Vagina (tissue), 2 donors: ENCODE data around the gene TBX3. TPM values are rescaled to one million over a fixed set of nuclear protein-coding genes. Genes with fewer than 3 reads are reported as not detected.

Source experiments
- DNase-seq, 2 donors: peaks; one replicate each; pipeline ENCODE4 v3.0.0-alpha.2; 2017; ENCODE audit errors: extremely low spot score in 2 of 2
- H3K27ac ChIP-seq: fragments of 200-600 bp; sonication (generic); one replicate; pipeline ENCODE4 v1.5.1; 2019
- H3K27me3 ChIP-seq: fragments of 200-600 bp; sonication (generic); one replicate; pipeline ENCODE4 v1.5.1; 2019
- H3K36me3 ChIP-seq, 2 donors: fragments of 200-600 bp; sonication (generic); one replicate each; pipeline ENCODE4 v1.5.1; 2017 to 2019
- H3K4me1 ChIP-seq: fragments of 200-600 bp; sonication (generic); one replicate; pipeline ENCODE4 v1.5.1; 2019
- H3K4me3 ChIP-seq, 2 donors: fragments of 200-600 bp; sonication (generic); 1 replicate in 1 of 2; 2 replicates in 1 of 2; pipeline ENCODE4 v1.5.1; 2016 to 2019
- H3K9me3 ChIP-seq: fragments of 200-600 bp; sonication (generic); one replicate; pipeline ENCODE4 v1.5.1; 2019
- POLR2A ChIP-seq, 2 donors: fragments of 450-650 bp; IDR thresholded peaks; one replicate each; pipeline ENCODE4 v1.6.1; 2017; ENCODE audit warnings: antibody characterized with exemption in 2 of 2, mild to moderate bottlenecking in 2 of 2, moderate library complexity in 2 of 2
- POLR2AphosphoS5 ChIP-seq, 2 donors: sonication (generic); formaldehyde crosslinking; IDR thresholded peaks; one replicate each; pipeline ENCODE4 v1.9.0; 2017; ENCODE audit warnings: antibody characterized with exemption in 2 of 2, mild to moderate bottlenecking in 2 of 2, low read depth in 1 of 2; ENCODE audit not compliant: insufficient read depth in 1 of 2
- intact Hi-C: fragments of 100-400 bp; cut with DNase I; formaldehyde crosslinking; loops from one replicate; pipeline ENCODE4 v1.15.1; 2023
- total RNA-seq: library from RNA; depleted of rRNA; stranded (reverse); fragments of >200 nt; gene quantifications from one replicate; pipeline ENCODE4 v1.2.3, GENCODE V29; 2016
- TF ChIP-seq, protein P1 (sequence below), 3 experiments: fragments of 450-650 bp in 2 of 3; fragments of 200-600 bp in 1 of 3; sonication (generic) in 1 of 3; IDR thresholded peaks; one replicate each; pipeline ENCODE4 v1.5.1; 2017 to 2019; ENCODE audit warnings: antibody characterized with exemption in 3 of 3, mild to moderate bottlenecking in 2 of 3, moderate library complexity in 2 of 3

TBX3 gene
- total RNA-seq, 1 donor from 2014 or later: 57.0 TPM

- Histone ChIP-seq H3K9me3 (no peaks in the 10 kb centered on the region), H3K27ac (no peak overlapping the region), H3K27me3 (no peaks in the 10 kb centered on the region), H3K4me3 (no peak overlapping the region), H3K36me3 (no peaks in the 10 kb centered on the region), H3K4me1 (peaks cover 37% of the 10 kb centered on the region)
- no peak for DNase-seq
- TF ChIP-seq, protein P1, sequence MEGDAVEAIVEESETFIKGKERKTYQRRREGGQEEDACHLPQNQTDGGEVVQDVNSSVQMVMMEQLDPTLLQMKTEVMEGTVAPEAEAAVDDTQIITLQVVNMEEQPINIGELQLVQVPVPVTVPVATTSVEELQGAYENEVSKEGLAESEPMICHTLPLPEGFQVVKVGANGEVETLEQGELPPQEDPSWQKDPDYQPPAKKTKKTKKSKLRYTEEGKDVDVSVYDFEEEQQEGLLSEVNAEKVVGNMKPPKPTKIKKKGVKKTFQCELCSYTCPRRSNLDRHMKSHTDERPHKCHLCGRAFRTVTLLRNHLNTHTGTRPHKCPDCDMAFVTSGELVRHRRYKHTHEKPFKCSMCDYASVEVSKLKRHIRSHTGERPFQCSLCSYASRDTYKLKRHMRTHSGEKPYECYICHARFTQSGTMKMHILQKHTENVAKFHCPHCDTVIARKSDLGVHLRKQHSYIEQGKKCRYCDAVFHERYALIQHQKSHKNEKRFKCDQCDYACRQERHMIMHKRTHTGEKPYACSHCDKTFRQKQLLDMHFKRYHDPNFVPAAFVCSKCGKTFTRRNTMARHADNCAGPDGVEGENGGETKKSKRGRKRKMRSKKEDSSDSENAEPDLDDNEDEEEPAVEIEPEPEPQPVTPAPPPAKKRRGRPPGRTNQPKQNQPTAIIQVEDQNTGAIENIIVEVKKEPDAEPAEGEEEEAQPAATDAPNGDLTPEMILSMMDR (IDR thresholded peaks at IDR 0.05): no peak
- intact Hi-C loops: no loop called here
Measured at GRCh38 chr12:114696443-114697242, 12.7 kb upstream of the TBX3 start.

DNA sequence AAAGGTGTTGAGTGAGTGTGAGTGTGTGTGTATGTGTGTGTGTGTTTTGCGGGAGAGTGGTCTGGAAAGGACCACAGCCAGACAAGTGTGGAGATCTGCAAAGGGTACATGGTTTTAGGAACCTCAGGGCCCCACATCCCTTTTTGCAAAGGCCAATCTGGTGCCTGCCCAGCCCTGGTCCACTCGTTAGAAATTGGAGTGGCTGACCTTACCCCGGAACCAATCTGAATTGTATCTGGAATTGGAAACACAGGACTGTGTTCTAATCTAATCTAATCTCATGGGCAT lies 11.3 kb upstream of the TBX3 start:
- Histone ChIP-seq H3K9me3 (no peaks in the 10 kb centered on the region), H3K4me3 (no peak overlapping the region), H3K27ac (no peak overlapping the region), H3K36me3 (no peaks in the 10 kb centered on the region), H3K4me1 (peaks cover 41% of the 10 kb centered on the region), H3K27me3 (no peaks in the 10 kb centered on the region)
- intact Hi-C loops: no loop called here
- TF ChIP-seq POLR2AphosphoS5 (IDR thresholded peaks at IDR 0.05; ENCODE audit: insufficient read depth in 1 of 2, low read depth in 1 of 2): no peak
- TF ChIP-seq, protein P1 (IDR thresholded peaks at IDR 0.05): no peak
- TF ChIP-seq POLR2A (IDR thresholded peaks at IDR 0.05): no peak
- no peak for DNase-seq

DNA sequence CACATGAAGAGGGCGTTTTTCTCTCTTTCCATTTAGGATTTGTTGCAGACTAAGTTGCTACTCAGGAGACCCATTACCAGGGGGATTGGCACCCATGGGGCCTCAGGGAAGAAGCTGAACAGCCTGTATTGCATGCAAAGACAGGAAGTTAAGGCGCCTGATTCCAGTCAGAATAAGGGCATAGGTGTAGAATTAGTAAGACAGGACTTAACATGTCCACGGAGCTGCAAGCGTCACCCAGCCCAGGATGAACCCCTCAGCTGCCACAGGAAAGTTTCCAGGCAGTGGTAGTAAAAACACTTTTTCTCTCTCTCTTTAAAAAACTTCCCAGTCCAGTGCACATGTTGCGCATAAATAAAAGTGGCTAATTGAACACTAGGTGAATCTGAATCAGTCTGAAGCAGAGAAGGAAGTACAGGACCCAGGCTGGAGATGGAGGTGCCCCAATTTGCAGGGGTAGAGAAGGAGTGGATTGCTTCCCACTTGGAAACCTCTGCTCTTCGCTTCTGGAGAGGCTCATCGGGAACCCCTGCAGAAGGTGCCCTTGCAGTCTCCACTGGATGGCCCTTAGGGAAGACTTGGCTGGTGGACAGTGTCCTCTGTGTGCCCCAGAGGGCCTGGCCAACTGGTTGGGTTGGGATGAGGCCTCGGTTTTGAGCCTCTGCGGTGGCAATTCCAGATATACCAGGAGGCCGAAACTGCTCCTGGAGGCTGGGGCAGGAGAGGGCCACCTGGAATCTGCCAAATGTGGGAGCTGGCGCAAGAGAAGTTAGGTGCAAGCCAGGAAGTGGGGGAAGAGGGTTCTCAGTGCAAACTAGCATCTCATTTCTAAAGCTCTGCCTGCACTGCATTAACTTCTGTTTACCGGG lies 10.7 kb upstream of the TBX3 start:
- no peak overlapping the region for H3K4me3 ChIP-seq
- intact Hi-C loops: no loop called here
- no peaks in the 10 kb centered on the region for H3K9me3 ChIP-seq
- DNase-seq: no peak
- H3K4me1 ChIP-seq: peaks cover 41% of the 10 kb centered on the region
- H3K36me3 ChIP-seq: no peaks in the 10 kb centered on the region
- no peak overlapping the region for H3K27ac ChIP-seq
- TF ChIP-seq, protein P1 (IDR thresholded peaks at IDR 0.05): no peak
- TF ChIP-seq POLR2AphosphoS5 (IDR thresholded peaks at IDR 0.05; ENCODE audit: insufficient read depth in 1 of 2, low read depth in 1 of 2) (no peak), POLR2A (IDR thresholded peaks at IDR 0.05) (no peak)
- H3K27me3 ChIP-seq: no peaks in the 10 kb centered on the region

- H3K4me3 ChIP-seq: peak overlapping the region in 1 of 2 donors; percentile 58
- TF ChIP-seq, protein P1 (IDR thresholded peaks at IDR 0.05): no peak
- TF ChIP-seq POLR2AphosphoS5 (IDR thresholded peaks at IDR 0.05; ENCODE audit: insufficient read depth in 1 of 2, low read depth in 1 of 2) (no peak), POLR2A (IDR thresholded peaks at IDR 0.05) (no peak)
- no peaks in the 10 kb centered on the region for H3K27me3 ChIP-seq
- no peak for DNase-seq
- no peaks in the 10 kb centered on the region for H3K36me3 ChIP-seq
- H3K4me1 ChIP-seq: peaks cover 39% of the 10 kb centered on the region
- H3K9me3 ChIP-seq: no peaks in the 10 kb centered on the region
- intact Hi-C loops: no loop called here
- no peak overlapping the region for H3K27ac ChIP-seq
Measured at GRCh38 chr12:114693532-114693931, 9.6 kb upstream of the TBX3 start.

DNA sequence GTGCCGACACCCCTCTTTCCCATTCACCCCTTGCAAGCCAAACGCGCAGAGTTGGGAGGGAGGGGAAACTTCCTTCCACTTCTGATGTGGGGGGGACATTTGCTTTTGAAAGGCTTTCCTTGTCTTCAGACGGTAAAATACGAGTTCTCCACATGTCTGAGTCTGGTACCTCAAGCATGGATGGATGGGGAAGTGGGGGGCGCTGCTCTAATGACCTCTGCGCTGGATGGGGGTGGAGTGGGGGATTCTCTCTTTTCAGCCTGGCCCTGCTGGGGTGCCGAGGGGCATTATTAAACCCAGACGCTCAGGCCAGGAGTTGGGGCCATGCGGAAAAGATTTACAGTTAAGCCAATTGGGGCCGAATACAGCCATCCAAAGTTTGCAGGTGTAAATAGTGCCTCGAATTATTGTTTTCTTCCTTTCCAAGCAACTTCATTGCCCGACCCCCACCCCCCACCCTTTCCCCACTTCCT lies 9.1 kb upstream of the TBX3 start:
- Histone ChIP-seq H3K27ac (peak overlapping the region; percentile 88), H3K36me3 (no peaks in the 10 kb centered on the region), H3K4me1 (peaks cover 34% of the 10 kb centered on the region), H3K9me3 (no peaks in the 10 kb centered on the region), H3K4me3 (peak overlapping the region; percentile 58 to 63), H3K27me3 (no peaks in the 10 kb centered on the region)
- DNase-seq: no peak
- TF ChIP-seq, protein P1 (IDR thresholded peaks at IDR 0.05): no peak
- TF ChIP-seq POLR2AphosphoS5 (IDR thresholded peaks at IDR 0.05; ENCODE audit: insufficient read depth in 1 of 2, low read depth in 1 of 2) (no peak), POLR2A (IDR thresholded peaks at IDR 0.05) (no peak)
- intact Hi-C loops: no loop called here
